ENCODE data around the gene TAF9.

DNA sequence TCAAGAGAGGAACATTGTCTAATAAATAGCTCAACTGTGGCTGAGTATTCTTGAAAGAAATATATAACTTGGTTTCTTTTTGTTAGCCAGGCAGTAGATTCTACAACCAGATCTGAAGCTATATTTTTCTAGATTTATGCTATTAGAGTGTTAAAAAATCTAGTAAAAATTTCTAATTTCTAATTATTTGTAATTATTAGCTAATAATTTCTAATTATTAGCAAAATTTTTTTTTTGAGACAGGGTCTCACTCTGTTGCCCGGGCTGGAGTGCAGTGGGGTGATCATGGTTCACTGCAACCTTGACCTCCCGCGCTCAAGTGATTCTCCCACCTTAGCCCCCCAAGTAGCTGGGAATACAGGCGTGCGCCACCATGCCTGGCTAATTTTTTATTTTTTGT, 3.1 kb upstream of the TAF9 start:
- no peak for TF ChIP-seq ZEB2 (tag by site-specific recombination; IDR thresholded peaks at IDR 0.05)
- no peak for TF ChIP-seq GFI1B (tag by site-specific recombination; IDR thresholded peaks at IDR 0.05)
- no peak for TF ChIP-seq REPIN1 (tag by site-specific recombination; IDR thresholded peaks at IDR 0.05; ENCODE audit: low read depth)
- TF ChIP-seq, protein P1, sequence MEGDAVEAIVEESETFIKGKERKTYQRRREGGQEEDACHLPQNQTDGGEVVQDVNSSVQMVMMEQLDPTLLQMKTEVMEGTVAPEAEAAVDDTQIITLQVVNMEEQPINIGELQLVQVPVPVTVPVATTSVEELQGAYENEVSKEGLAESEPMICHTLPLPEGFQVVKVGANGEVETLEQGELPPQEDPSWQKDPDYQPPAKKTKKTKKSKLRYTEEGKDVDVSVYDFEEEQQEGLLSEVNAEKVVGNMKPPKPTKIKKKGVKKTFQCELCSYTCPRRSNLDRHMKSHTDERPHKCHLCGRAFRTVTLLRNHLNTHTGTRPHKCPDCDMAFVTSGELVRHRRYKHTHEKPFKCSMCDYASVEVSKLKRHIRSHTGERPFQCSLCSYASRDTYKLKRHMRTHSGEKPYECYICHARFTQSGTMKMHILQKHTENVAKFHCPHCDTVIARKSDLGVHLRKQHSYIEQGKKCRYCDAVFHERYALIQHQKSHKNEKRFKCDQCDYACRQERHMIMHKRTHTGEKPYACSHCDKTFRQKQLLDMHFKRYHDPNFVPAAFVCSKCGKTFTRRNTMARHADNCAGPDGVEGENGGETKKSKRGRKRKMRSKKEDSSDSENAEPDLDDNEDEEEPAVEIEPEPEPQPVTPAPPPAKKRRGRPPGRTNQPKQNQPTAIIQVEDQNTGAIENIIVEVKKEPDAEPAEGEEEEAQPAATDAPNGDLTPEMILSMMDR (tag by site-specific recombination; IDR thresholded peaks at IDR 0.05): no peak
- no peak for TF ChIP-seq ZBTB21 (tag by site-specific recombination; IDR thresholded peaks at IDR 0.05)
- TF ChIP-seq ZNF621 (tag by site-specific recombination; IDR thresholded peaks at IDR 0.05): no peak
- TF ChIP-seq, protein P2, sequence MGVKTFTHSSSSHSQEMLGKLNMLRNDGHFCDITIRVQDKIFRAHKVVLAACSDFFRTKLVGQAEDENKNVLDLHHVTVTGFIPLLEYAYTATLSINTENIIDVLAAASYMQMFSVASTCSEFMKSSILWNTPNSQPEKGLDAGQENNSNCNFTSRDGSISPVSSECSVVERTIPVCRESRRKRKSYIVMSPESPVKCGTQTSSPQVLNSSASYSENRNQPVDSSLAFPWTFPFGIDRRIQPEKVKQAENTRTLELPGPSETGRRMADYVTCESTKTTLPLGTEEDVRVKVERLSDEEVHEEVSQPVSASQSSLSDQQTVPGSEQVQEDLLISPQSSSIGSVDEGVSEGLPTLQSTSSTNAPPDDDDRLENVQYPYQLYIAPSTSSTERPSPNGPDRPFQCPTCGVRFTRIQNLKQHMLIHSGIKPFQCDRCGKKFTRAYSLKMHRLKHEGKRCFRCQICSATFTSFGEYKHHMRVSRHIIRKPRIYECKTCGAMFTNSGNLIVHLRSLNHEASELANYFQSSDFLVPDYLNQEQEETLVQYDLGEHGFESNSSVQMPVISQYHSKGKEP (tag by site-specific recombination; IDR thresholded peaks at IDR 0.05): no peak
- TF ChIP-seq, protein P3, sequence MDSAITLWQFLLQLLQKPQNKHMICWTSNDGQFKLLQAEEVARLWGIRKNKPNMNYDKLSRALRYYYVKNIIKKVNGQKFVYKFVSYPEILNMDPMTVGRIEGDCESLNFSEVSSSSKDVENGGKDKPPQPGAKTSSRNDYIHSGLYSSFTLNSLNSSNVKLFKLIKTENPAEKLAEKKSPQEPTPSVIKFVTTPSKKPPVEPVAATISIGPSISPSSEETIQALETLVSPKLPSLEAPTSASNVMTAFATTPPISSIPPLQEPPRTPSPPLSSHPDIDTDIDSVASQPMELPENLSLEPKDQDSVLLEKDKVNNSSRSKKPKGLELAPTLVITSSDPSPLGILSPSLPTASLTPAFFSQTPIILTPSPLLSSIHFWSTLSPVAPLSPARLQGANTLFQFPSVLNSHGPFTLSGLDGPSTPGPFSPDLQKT (IDR thresholded peaks at IDR 0.05; ENCODE audit: borderline replicate concordance, low read depth, low read length): no peak
- TF ChIP-seq, protein P4, sequence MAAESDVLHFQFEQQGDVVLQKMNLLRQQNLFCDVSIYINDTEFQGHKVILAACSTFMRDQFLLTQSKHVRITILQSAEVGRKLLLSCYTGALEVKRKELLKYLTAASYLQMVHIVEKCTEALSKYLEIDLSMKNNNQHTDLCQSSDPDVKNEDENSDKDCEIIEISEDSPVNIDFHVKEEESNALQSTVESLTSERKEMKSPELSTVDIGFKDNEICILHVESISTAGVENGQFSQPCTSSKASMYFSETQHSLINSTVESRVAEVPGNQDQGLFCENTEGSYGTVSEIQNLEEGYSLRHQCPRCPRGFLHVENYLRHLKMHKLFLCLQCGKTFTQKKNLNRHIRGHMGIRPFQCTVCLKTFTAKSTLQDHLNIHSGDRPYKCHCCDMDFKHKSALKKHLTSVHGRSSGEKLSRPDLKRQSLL (tag by site-specific recombination; IDR thresholded peaks at IDR 0.05): no peak
- no peak for TF ChIP-seq ZNF324 (tag by site-specific recombination; IDR thresholded peaks at IDR 0.05)
- TF ChIP-seq YY1 (tag by site-specific recombination; IDR thresholded peaks at IDR 0.05): no peak
- TF ChIP-seq, protein P5, sequence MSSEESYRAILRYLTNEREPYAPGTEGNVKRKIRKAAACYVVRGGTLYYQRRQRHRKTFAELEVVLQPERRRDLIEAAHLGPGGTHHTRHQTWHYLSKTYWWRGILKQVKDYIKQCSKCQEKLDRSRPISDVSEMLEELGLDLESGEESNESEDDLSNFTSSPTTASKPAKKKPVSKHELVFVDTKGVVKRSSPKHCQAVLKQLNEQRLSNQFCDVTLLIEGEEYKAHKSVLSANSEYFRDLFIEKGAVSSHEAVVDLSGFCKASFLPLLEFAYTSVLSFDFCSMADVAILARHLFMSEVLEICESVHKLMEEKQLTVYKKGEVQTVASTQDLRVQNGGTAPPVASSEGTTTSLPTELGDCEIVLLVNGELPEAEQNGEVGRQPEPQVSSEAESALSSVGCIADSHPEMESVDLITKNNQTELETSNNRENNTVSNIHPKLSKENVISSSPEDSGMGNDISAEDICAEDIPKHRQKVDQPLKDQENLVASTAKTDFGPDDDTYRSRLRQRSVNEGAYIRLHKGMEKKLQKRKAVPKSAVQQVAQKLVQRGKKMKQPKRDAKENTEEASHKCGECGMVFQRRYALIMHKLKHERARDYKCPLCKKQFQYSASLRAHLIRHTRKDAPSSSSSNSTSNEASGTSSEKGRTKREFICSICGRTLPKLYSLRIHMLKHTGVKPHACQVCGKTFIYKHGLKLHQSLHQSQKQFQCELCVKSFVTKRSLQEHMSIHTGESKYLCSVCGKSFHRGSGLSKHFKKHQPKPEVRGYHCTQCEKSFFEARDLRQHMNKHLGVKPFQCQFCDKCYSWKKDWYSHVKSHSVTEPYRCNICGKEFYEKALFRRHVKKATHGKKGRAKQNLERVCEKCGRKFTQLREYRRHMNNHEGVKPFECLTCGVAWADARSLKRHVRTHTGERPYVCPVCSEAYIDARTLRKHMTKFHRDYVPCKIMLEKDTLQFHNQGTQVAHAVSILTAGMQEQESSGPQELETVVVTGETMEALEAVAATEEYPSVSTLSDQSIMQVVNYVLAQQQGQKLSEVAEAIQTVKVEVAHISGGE (tag by site-specific recombination; conservative IDR thresholded peaks at IDR 0.05; ENCODE audit: low read depth): no peak
- no peak for TF ChIP-seq ZNF830 (tag by site-specific recombination; IDR thresholded peaks at IDR 0.05; ENCODE audit: low read depth)
- TF ChIP-seq, protein P6, sequence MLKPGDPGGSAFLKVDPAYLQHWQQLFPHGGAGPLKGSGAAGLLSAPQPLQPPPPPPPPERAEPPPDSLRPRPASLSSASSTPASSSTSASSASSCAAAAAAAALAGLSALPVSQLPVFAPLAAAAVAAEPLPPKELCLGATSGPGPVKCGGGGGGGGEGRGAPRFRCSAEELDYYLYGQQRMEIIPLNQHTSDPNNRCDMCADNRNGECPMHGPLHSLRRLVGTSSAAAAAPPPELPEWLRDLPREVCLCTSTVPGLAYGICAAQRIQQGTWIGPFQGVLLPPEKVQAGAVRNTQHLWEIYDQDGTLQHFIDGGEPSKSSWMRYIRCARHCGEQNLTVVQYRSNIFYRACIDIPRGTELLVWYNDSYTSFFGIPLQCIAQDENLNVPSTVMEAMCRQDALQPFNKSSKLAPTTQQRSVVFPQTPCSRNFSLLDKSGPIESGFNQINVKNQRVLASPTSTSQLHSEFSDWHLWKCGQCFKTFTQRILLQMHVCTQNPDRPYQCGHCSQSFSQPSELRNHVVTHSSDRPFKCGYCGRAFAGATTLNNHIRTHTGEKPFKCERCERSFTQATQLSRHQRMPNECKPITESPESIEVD (tag by site-specific recombination; IDR thresholded peaks at IDR 0.05): no peak

Measured in HEK293 (cell line).